ENCODE measurements around the gene F7. TPM values are rescaled to one million over a fixed set of nuclear protein-coding genes. Genes with fewer than 3 reads are reported as not detected.

F7 gene
- total RNA-seq, 1 donor from 2014 or later = 0.85 TPM

- intact Hi-C loops (cut with DNase I) = no loop called here
- Histone ChIP-seq H3K36me3 (no peaks in the 10 kb centered on the region), H3K27ac (no peak overlapping the region), H3K27me3 (peaks cover 6% of the 10 kb centered on the region), H3K4me1 (peaks cover 0 to under 1% of the 10 kb centered on the region in 2 donors), H3K4me3 (no peak overlapping the region), H3K9me3 (no peaks in the 10 kb centered on the region)
- TF ChIP-seq CTCF (IDR thresholded peaks at IDR 0.05) = no peak
- DNase-seq (ENCODE audit: low spot score in 2 of 2) = peak in 1 of 2 donors; percentile 55
Observed at GRCh38 chr13:113115363-113116205, 10.0 kb downstream of the F7 start.

GRCh38 chr13:113116206-113116800 lies 10.7 kb downstream of the F7 start:
- TF ChIP-seq CTCF (IDR thresholded peaks at IDR 0.05) = no peak
- DNase-seq (ENCODE audit: low spot score in 2 of 2) = peak in 1 of 2 donors; percentile 53

GRCh38 chr13:113116871-113117271 lies 11.3 kb downstream of the F7 start:
- Histone ChIP-seq H3K27me3 (no peaks in the 10 kb centered on the region), H3K4me3 (no peak overlapping the region), H3K36me3 (no peaks in the 10 kb centered on the region), H3K4me1 (no peaks in the 10 kb centered on the region), H3K27ac (no peak overlapping the region), H3K9me3 (no peaks in the 10 kb centered on the region)
- no peak for TF ChIP-seq CTCF (IDR thresholded peaks at IDR 0.05)
- DNase-seq (ENCODE audit: low spot score in 2 of 2) = peak in 1 of 2 donors; percentile 56
- intact Hi-C loops (cut with DNase I) = no loop called here

More at GRCh38 chr13:113116206-113116800, 10.7 kb downstream of the F7 start:
- intact Hi-C loops (cut with DNase I) = no loop called here
- Histone ChIP-seq H3K9me3 (no peaks in the 10 kb centered on the region), H3K4me3 (no peak overlapping the region), H3K4me1 (no peaks in the 10 kb centered on the region), H3K36me3 (no peaks in the 10 kb centered on the region), H3K27me3 (no peaks in the 10 kb centered on the region), H3K27ac (no peak overlapping the region)

- Histone ChIP-seq H3K36me3 (no peaks in the 10 kb centered on the region), H3K27me3 (no peaks in the 10 kb centered on the region), H3K4me1 (no peaks in the 10 kb centered on the region), H3K4me3 (no peak overlapping the region), H3K9me3 (no peaks in the 10 kb centered on the region), H3K27ac (no peak overlapping the region)
- no peak for TF ChIP-seq CTCF (IDR thresholded peaks at IDR 0.05)
- intact Hi-C loops (cut with DNase I) = no loop called here
- DNase-seq (ENCODE audit: low spot score in 2 of 2) = peak in 1 of 2 donors; percentile 41
Observed at GRCh38 chr13:113117335-113117872, 11.8 kb downstream of the F7 start.

- peak in 1 of 2 donors; percentile 61 for DNase-seq (ENCODE audit: low spot score in 2 of 2)
- no peaks in the 10 kb centered on the region for H3K9me3 ChIP-seq
- H3K27me3 ChIP-seq = no peaks in the 10 kb centered on the region
- no peaks in the 10 kb centered on the region for H3K4me1 ChIP-seq
- no peak for TF ChIP-seq CTCF (IDR thresholded peaks at IDR 0.05)
- no peak overlapping the region for H3K4me3 ChIP-seq
- H3K36me3 ChIP-seq = no peaks in the 10 kb centered on the region
- intact Hi-C loops (cut with DNase I) = no loop called here
- no peak overlapping the region for H3K27ac ChIP-seq
Observed at GRCh38 chr13:113117911-113118260, 12.3 kb downstream of the F7 start.
